Muscle layer of colon (tissue), 2 donors: Measurements from ENCODE around the gene HNRNPA0.

ENCODE experiments used
- H3K27ac ChIP-seq: one replicate; pipeline ENCODE4 v1.7.0; 2013; ENCODE audit warnings: low read depth, mild to moderate bottlenecking, low read length, moderate library complexity
- H3K27me3 ChIP-seq, 2 donors: one replicate each; pipeline ENCODE4 v1.7.0; 2013; ENCODE audit warnings: low read length in 2 of 2, mild to moderate bottlenecking in 2 of 2; ENCODE audit not compliant: insufficient read depth in 2 of 2, control insufficient read depth in 1 of 2
- H3K36me3 ChIP-seq: one replicate; pipeline ENCODE4 v1.7.0; 2013; ENCODE audit warnings: mild to moderate bottlenecking, low read length; ENCODE audit not compliant: insufficient read depth
- H3K4me1 ChIP-seq: one replicate; pipeline ENCODE4 v1.7.0; 2013; ENCODE audit warnings: mild to moderate bottlenecking, low read length; ENCODE audit not compliant: insufficient read depth
- H3K4me3 ChIP-seq, 2 donors: one replicate each; pipeline ENCODE4 v1.7.0; 2013; ENCODE audit warnings: low read length in 2 of 2, low read depth in 1 of 2, mild to moderate bottlenecking in 1 of 2, moderate library complexity in 1 of 2
- H3K9ac ChIP-seq: one replicate; pipeline ENCODE4 v1.7.0; 2013; ENCODE audit warnings: low read length
- H3K9me3 ChIP-seq: one replicate; pipeline ENCODE4 v1.7.0; 2013; ENCODE audit warnings: mild to moderate bottlenecking, low read length
- donor health status: abdominal sarcoma.
- donor health status: Adenocarcinoma of cecum.

HNRNPA0 gene

GRCh38 chr5:137734962-137735554, 19.1 kb downstream of the HNRNPA0 start:
- Histone ChIP-seq H3K4me3 (peak overlapping the region; percentile 3 to 61), H3K9me3 (no peaks in the 10 kb centered on the region), H3K27ac (no peak overlapping the region), H3K4me1 (peaks cover 13% of the 10 kb centered on the region), H3K36me3 (no peaks in the 10 kb centered on the region), H3K9ac (peak overlapping the region; percentile 0), H3K27me3 (no peaks in the 10 kb centered on the region)

DNA sequence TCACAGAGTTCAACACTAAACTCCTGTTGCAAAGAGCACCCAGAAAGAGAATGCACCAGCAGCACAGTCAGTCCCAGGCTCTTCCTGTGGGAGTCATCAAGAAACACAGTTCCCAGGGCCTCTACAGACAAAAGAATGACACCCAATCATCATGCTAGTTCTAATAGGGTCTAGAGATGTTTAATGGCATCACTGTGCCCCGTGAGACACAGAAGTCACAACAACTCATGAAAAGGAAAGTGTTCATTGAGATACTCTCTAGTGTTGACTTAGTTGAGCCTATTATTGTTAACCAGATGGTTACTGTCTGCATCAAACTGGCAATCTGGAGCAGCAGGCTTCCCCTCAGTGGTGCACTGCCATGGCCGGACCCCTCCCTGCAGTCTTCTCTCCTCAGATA, 19.8 kb downstream of the HNRNPA0 start:
- no peak overlapping the region for H3K27ac ChIP-seq
- no peaks in the 10 kb centered on the region for H3K27me3 ChIP-seq
- H3K9me3 ChIP-seq, result no peaks in the 10 kb centered on the region
- H3K4me3 ChIP-seq, result peak overlapping the region in 1 of 2 donors; percentile 61
- no peaks in the 10 kb centered on the region for H3K36me3 ChIP-seq
- no peak overlapping the region for H3K9ac ChIP-seq
- peaks cover 13% of the 10 kb centered on the region for H3K4me1 ChIP-seq

GRCh38 chr5:137733922-137734321, 20.2 kb downstream of the HNRNPA0 start:
- H3K9ac ChIP-seq, result no peak overlapping the region
- H3K9me3 ChIP-seq, result no peaks in the 10 kb centered on the region
- H3K4me3 ChIP-seq, result no peak overlapping the region
- H3K4me1 ChIP-seq, result peaks cover 13% of the 10 kb centered on the region
- no peaks in the 10 kb centered on the region for H3K36me3 ChIP-seq
- no peaks in the 10 kb centered on the region for H3K27me3 ChIP-seq
- H3K27ac ChIP-seq, result no peak overlapping the region

DNA sequence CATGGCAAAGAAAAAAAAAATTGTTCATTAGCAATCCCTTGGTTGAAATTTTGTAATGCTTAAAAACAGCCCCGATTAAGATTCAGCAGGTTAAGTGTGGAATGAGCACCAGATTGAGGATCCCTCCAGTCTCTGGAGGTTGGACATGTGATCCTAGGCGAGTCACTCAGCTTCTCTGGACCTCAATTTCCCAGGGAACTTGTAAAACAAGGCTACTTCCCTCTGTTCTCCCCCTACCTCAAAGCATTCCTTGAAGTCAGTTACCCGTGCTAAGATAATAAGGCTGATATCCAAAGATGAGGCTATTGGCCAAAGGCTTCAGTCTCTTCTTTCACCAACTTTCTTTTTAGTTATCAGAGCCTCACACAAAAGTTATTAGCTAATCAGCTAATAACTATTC, 21.2 kb downstream of the HNRNPA0 start:
- H3K9me3 ChIP-seq, result no peaks in the 10 kb centered on the region
- H3K27ac ChIP-seq, result no peak overlapping the region
- H3K9ac ChIP-seq, result no peak overlapping the region
- H3K4me1 ChIP-seq, result peaks cover 13% of the 10 kb centered on the region
- H3K27me3 ChIP-seq, result no peaks in the 10 kb centered on the region
- H3K36me3 ChIP-seq, result no peaks in the 10 kb centered on the region
- H3K4me3 ChIP-seq, result no peak overlapping the region

GRCh38 chr5:137731176-137731575, 23.0 kb downstream of the HNRNPA0 start:
- no peak overlapping the region for H3K4me3 ChIP-seq
- H3K27me3 ChIP-seq, result no peaks in the 10 kb centered on the region
- H3K36me3 ChIP-seq, result no peaks in the 10 kb centered on the region
- no peak overlapping the region for H3K9ac ChIP-seq
- H3K27ac ChIP-seq, result no peak overlapping the region
- H3K9me3 ChIP-seq, result no peaks in the 10 kb centered on the region
- peaks cover 9% of the 10 kb centered on the region for H3K4me1 ChIP-seq

GRCh38 chr5:137730336-137730735, 23.8 kb downstream of the HNRNPA0 start:
- Histone ChIP-seq H3K36me3 (no peaks in the 10 kb centered on the region), H3K9ac (no peak overlapping the region), H3K27ac (no peak overlapping the region)

DNA sequence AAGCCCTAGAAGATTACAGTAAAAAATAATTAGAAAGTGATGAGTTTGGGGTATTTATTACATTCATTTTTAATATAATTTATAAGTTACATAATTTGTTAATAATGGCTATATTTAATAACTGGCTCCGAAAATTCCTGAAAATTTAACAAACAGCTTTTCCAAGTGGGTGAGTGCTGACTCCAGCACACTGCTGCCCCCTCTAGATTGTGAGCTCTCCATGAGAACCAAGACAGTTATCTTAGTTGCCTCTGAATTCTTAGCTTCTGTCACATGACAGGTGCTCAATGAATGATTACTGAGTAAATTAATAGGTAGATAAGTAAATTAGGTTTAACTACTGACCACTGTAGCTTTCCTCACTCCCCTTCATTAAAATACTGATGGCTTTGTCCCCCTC, 26.1 kb downstream of the HNRNPA0 start:
- Histone ChIP-seq H3K4me3 (no peak overlapping the region), H3K36me3 (no peaks in the 10 kb centered on the region), H3K27me3 (no peaks in the 10 kb centered on the region), H3K4me1 (no peaks in the 10 kb centered on the region), H3K27ac (no peak overlapping the region), H3K9me3 (peaks cover 2% of the 10 kb centered on the region), H3K9ac (no peak overlapping the region)

More at GRCh38 chr5:137730336-137730735, 23.8 kb downstream of the HNRNPA0 start:
- no peak overlapping the region for H3K4me3 ChIP-seq
- peaks cover under 1% of the 10 kb centered on the region for H3K4me1 ChIP-seq
- H3K27me3 ChIP-seq, result no peaks in the 10 kb centered on the region
- no peaks in the 10 kb centered on the region for H3K9me3 ChIP-seq

GRCh38 chr5:137727623-137728022, 26.5 kb downstream of the HNRNPA0 start:
- H3K4me1 ChIP-seq, result no peaks in the 10 kb centered on the region
- no peak overlapping the region for H3K9ac ChIP-seq
- no peaks in the 10 kb centered on the region for H3K36me3 ChIP-seq
- H3K4me3 ChIP-seq, result no peak overlapping the region
- H3K9me3 ChIP-seq, result peaks cover 3% of the 10 kb centered on the region
- H3K27me3 ChIP-seq, result no peaks in the 10 kb centered on the region
- H3K27ac ChIP-seq, result no peak overlapping the region

GRCh38 chr5:137724251-137724650, 29.9 kb downstream of the HNRNPA0 start:
- Histone ChIP-seq H3K4me1 (no peaks in the 10 kb centered on the region), H3K27me3 (no peaks in the 10 kb centered on the region), H3K4me3 (no peak overlapping the region), H3K9ac (no peak overlapping the region), H3K9me3 (peaks cover 3% of the 10 kb centered on the region), H3K27ac (no peak overlapping the region), H3K36me3 (no peaks in the 10 kb centered on the region)

DNA sequence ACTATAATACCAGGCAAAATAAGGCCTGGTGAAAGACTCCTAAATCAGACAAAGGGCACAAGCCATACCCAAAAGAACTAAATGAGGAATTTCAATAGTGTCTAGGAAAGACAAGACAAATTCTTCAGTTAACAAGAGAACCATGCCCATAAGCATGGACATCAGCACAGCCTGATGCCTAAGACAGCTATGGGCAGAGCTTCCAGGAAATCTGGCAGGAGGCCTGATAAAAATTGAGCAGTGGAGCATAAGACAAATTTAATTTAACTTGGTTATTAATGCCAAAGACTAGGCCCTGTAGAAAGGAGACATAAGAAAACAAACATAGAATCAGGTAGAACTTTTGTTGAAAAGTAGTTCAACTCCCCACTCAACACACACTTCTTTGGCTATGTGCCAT, 35.6 kb downstream of the HNRNPA0 start:
- Histone ChIP-seq H3K4me3 (no peak overlapping the region), H3K9me3 (peaks cover 3% of the 10 kb centered on the region), H3K27me3 (no peaks in the 10 kb centered on the region), H3K4me1 (no peaks in the 10 kb centered on the region), H3K9ac (no peak overlapping the region), H3K27ac (no peak overlapping the region), H3K36me3 (no peaks in the 10 kb centered on the region)

- Histone ChIP-seq H3K4me3 (no peak overlapping the region), H3K9me3 (no peaks in the 10 kb centered on the region), H3K27me3 (no peaks in the 10 kb centered on the region), H3K4me1 (no peaks in the 10 kb centered on the region), H3K9ac (no peak overlapping the region), H3K27ac (no peak overlapping the region), H3K36me3 (no peaks in the 10 kb centered on the region)
These were observed 37.8 kb downstream of the HNRNPA0 start for GRCh38 chr5:137716337-137716736.

GRCh38 chr5:137715456-137715855, 38.7 kb downstream of the HNRNPA0 start:
- no peak overlapping the region for H3K4me3 ChIP-seq
- no peaks in the 10 kb centered on the region for H3K9me3 ChIP-seq
- no peaks in the 10 kb centered on the region for H3K27me3 ChIP-seq
- no peaks in the 10 kb centered on the region for H3K4me1 ChIP-seq
- no peaks in the 10 kb centered on the region for H3K36me3 ChIP-seq
- H3K27ac ChIP-seq, result no peak overlapping the region
- H3K9ac ChIP-seq, result no peak overlapping the region
